Uterus (tissue), 2 donors: ENCODE measurements around the gene PLA1A.

Experiments
- CTCF ChIP-seq, 4 experiments: fragments of 200-600 bp in 2 of 4; fragments of 450-650 bp in 2 of 4; sonication (generic) in 2 of 4; IDR thresholded peaks; one replicate each; pipeline ENCODE4 v1.5.1; 2016 to 2019; ENCODE audit warnings: antibody characterized with exemption in 4 of 4, mild to moderate bottlenecking in 2 of 4, moderate library complexity in 1 of 4
- POLR2A ChIP-seq, 2 donors: fragments of 450-650 bp; IDR thresholded peaks; one replicate each; pipeline ENCODE4 v1.6.1; 2016; ENCODE audit warnings: antibody characterized with exemption in 2 of 2, mild to moderate bottlenecking in 1 of 2, moderate library complexity in 1 of 2

- TF ChIP-seq CTCF (IDR thresholded peaks at IDR 0.05) (no peak), POLR2A (IDR thresholded peaks at IDR 0.05) (no peak)
Observed at GRCh38 chr3:119632829-119633228, 35.1 kb downstream of the PLA1A start.
